Colonic mucosa (tissue), 4 donors: ENCODE measurements around the gene ARHGDIA. TPM values are rescaled to one million over a fixed set of nuclear protein-coding genes. Genes with fewer than 3 reads are reported as not detected.

Experiments
- DNase-seq: peaks from one replicate; pipeline ENCODE4 v3.0.0-alpha.2; 2020
- H3K27ac ChIP-seq: fragments of 200-600 bp; one replicate; pipeline ENCODE4 v1.8.0; 2021
- H3K27me3 ChIP-seq: fragments of 200-600 bp; one replicate; pipeline ENCODE4 v1.8.0; 2021
- H3K36me3 ChIP-seq: fragments of 200-600 bp; one replicate; pipeline ENCODE4 v1.8.0; 2021
- H3K4me1 ChIP-seq: fragments of 200-600 bp; one replicate; pipeline ENCODE4 v1.8.0; 2021; ENCODE audit warnings: mild to moderate bottlenecking
- H3K4me3 ChIP-seq: fragments of 200-600 bp; one replicate; pipeline ENCODE4 v1.8.0; 2021
- H3K9ac ChIP-seq, 2 donors: one replicate each; pipeline ENCODE4 v1.7.0; 2013; ENCODE audit warnings: control low read depth in 2 of 2, low read depth in 2 of 2, low read length in 2 of 2
- H3K9me3 ChIP-seq: fragments of 200-600 bp; one replicate; pipeline ENCODE4 v1.8.0; 2021
- CTCF ChIP-seq: fragments of 200-600 bp; IDR thresholded peaks from one replicate; pipeline ENCODE4 v1.8.0; 2022; ENCODE audit warnings: antibody characterized with exemption, mild to moderate bottlenecking
- intact Hi-C: fragments of 100-400 bp; cut with DNase I; formaldehyde crosslinking; loops from one replicate; pipeline ENCODE4 v1.14.1; 2022
- total RNA-seq, 2 donors: library from RNA; stranded (reverse); fragmentation: NEBNext Ultra II Directional in 1 of 2; extraction: Animal tissue kit (Norgen Biotek cat#: 25700) in 1 of 2; gene quantifications; one replicate each; pipeline ENCODE4 v1.2.1, GENCODE V29; 2021
- donor health status: healthy.
- donor health status: DM: no; HTN: no; CAD: no.
- donor health status: DM: no; HTN: no; CAD: no.

Gene ARHGDIA
- total RNA-seq, 2 donors from 2014 or later = 407 to 546 TPM

- H3K36me3 ChIP-seq = no peaks in the 10 kb centered on the region
- intact Hi-C loops = no loop called here
- H3K4me3 ChIP-seq = no peak overlapping the region
- no peaks in the 10 kb centered on the region for H3K27me3 ChIP-seq
- no peak for DNase-seq
- no peaks in the 10 kb centered on the region for H3K9me3 ChIP-seq
- no peaks in the 10 kb centered on the region for H3K4me1 ChIP-seq
- no peak overlapping the region for H3K27ac ChIP-seq
- no peak for TF ChIP-seq CTCF
- no peak overlapping the region for H3K9ac ChIP-seq
Observed at GRCh38 chr17:81838753-81839255, 32.3 kb downstream of the ARHGDIA start.

DNA sequence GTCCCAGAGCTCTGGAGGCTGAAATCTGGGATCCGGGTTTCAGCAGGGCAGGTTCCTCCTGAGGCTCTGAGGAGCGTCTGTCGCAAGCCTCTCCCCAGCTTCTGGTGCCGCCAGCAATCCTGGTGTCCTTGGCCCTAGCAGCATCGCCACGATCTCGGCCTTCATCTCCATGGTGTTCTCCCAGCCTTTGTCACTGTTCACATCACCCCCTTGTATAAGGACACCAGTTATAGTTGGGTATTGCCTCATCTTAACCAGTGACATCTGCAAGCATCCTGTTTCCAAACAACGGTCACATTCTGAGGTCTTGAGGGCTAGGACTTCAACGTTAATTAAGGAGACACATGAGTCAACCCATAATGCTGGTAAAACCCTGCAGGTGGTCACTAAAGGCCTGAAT lies 33.5 kb downstream of the ARHGDIA start:
- H3K36me3 ChIP-seq = no peaks in the 10 kb centered on the region
- no peaks in the 10 kb centered on the region for H3K27me3 ChIP-seq
- intact Hi-C loops = no loop called here
- no peak overlapping the region for H3K9ac ChIP-seq
- no peak overlapping the region for H3K27ac ChIP-seq
- no peaks in the 10 kb centered on the region for H3K9me3 ChIP-seq
- no peaks in the 10 kb centered on the region for H3K4me1 ChIP-seq
- no peak overlapping the region for H3K4me3 ChIP-seq
- no peak for TF ChIP-seq CTCF
- no peak for DNase-seq

DNA sequence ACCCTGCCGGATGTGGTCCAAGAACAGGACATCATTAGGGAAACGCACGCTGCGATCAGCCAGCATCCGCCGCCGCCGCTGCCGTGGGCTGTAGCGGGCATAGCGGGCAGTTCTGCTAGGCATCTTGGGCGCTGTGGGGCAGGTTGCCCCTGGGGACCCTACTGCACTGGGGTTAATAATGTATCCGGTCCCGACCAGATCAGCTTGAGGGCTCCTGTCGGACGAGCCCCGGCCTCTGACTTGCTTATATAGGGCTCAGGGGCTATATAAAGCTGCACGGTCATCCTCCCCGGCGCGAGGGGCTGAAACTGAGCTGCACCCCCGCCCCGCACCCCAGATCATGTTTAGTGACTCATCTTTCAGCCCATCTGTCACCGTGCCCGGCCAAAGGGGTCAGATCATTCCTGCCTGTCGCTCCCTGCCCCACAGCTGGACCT lies 36.3 kb downstream of the ARHGDIA start, which contains the start of gene PPP1R27:
Gene PPP1R27 (minus strand): TSS at position 220 of the 437 bp plus-strand sequence. CDS start 97 bp downstream, at position 123.
- no peaks in the 10 kb centered on the region for H3K9me3 ChIP-seq
- no peak for DNase-seq
- peak within 1 kb of the TSS; percentile 82 to 91 for H3K9ac ChIP-seq
- no peaks in the 10 kb centered on the region for H3K27me3 ChIP-seq
- no peaks in the 10 kb centered on the region for H3K36me3 ChIP-seq
- TF ChIP-seq CTCF = no peak
- intact Hi-C loops = no loop called here
- H3K4me1 ChIP-seq = peaks cover 4% of the 10 kb centered on the region
- peak within 1 kb of the TSS; percentile 91 for H3K27ac ChIP-seq
- H3K4me3 ChIP-seq = peak within 1 kb of the TSS; percentile 69

- Histone ChIP-seq H3K27ac (peak overlapping the region; percentile 91), H3K9me3 (no peaks in the 10 kb centered on the region), H3K4me1 (peaks cover 4% of the 10 kb centered on the region), H3K4me3 (peak overlapping the region; percentile 69), H3K36me3 (no peaks in the 10 kb centered on the region), H3K9ac (peak overlapping the region; percentile 82 to 91), H3K27me3 (no peaks in the 10 kb centered on the region)
- TF ChIP-seq CTCF = no peak
- DNase-seq = no peak
- intact Hi-C loops = no loop called here
Observed at GRCh38 chr17:81833921-81834830, 37.0 kb downstream of the ARHGDIA start.

- Histone ChIP-seq H3K27ac (peak within 1 kb of the TSS; percentile 92), H3K4me1 (peaks cover 4% of the 10 kb centered on the region), H3K4me3 (peak within 1 kb of the TSS; percentile 74), H3K27me3 (no peaks in the 10 kb centered on the region), H3K36me3 (no peaks in the 10 kb centered on the region), H3K9ac (peak within 1 kb of the TSS; percentile 82 to 91), H3K9me3 (no peaks in the 10 kb centered on the region)
- no peak for TF ChIP-seq CTCF
- peak; percentile 94 for DNase-seq
- intact Hi-C loops = no loop called here
Observed at GRCh38 chr17:81833160-81833920, 37.8 kb downstream of the ARHGDIA start, which contains the start of gene MCRIP1. MCRIP1 (minus strand) TSS chr17:81833291; CDS start chr17:81824506, 8,785 bp downstream.
